Posterior vena cava (tissue), 2 donors: ENCODE results near the gene LRRN2. TPM values are rescaled to one million over a fixed set of nuclear protein-coding genes. Genes with fewer than 3 reads are reported as not detected.
A peak's percentile ranks its signal among the peaks of the same experiment; 100 is the strongest.

Source experiments
- DNase-seq: peaks from one replicate; pipeline ENCODE4 v3.0.0-alpha.2; 2020; ENCODE audit warnings: low spot score
- intact Hi-C, 2 donors: fragments of 100-400 bp; cut with DNase I; formaldehyde crosslinking; loops; one replicate each; pipeline versions ENCODE4 v1.14.1 to v1.14.2; 2022 to 2023
- total RNA-seq, 2 donors: library from RNA; stranded (reverse); fragmentation: NEBNext Ultra II Directional; extraction: Animal tissue kit (Norgen Biotek cat#: 25700); gene quantifications; one replicate each; pipeline ENCODE4 v1.2.1, GENCODE V29; 2021
- donor health status: DM: yes; HTN: yes; CAD: no.
- donor health status: DM: yes; HTN: yes; CAD: no.

Gene LRRN2
- total RNA-seq, 2 donors from 2014 or later = 8.9 to 13.6 TPM

DNA sequence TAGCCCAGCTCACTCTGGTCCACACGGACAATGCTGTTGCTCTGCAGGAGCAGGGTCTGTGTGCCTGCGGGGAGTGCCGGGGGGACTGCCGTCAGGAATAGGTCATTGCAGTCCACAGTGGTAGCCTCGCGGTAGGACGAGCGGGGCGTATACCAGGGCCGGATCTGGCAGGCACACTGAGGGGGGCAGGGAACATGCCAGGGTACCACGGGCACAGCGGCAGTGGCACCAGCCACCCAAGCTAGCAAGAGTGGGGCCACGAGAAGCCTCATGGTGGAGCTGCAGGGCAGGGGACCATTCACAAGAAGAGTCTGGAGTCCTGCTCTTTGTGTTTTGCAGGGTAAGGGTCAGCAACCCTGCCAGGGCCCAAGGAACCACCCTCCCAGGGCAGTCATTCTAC, 65.8 kb downstream of the LRRN2 start:
- intact Hi-C loops = loop anchor here in 1 of 2 donors (1.0 kb wide), 1 partner anchor 29 kb away; no protein-coding TSS in a partner anchor
- DNase-seq = no peak

DNA sequence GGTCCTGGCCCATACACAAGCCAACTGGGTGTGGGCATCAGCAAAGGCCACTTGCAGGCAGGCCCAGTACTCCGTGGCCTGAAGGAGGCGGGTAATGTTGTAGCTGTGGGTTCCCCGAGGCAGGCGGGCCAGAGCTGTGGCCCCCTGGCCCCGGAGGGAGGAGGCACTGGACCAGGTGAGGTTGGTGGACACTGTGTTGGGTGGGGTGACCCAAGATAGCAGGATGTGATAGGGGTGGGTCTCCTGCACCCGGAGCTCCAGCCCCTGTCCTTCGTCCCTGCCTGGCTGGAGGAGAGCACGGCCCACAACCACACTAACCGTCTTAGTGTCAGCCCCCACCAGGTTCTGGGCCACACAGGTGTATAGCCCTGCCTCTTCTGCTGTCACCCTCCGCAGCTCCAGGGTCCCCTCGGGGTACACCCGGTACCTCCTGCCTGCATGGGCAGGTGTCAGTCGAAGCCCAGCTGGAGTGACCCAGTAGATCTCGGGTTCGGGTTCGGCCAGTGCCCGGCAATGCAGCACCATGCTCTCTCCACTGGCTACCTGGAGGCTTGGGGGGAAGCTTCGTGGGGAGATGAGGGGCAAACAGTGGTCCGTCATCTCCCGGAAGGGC, 67.3 kb downstream of the LRRN2 start:
- no peak for DNase-seq
- intact Hi-C loops = no loop called here

DNA sequence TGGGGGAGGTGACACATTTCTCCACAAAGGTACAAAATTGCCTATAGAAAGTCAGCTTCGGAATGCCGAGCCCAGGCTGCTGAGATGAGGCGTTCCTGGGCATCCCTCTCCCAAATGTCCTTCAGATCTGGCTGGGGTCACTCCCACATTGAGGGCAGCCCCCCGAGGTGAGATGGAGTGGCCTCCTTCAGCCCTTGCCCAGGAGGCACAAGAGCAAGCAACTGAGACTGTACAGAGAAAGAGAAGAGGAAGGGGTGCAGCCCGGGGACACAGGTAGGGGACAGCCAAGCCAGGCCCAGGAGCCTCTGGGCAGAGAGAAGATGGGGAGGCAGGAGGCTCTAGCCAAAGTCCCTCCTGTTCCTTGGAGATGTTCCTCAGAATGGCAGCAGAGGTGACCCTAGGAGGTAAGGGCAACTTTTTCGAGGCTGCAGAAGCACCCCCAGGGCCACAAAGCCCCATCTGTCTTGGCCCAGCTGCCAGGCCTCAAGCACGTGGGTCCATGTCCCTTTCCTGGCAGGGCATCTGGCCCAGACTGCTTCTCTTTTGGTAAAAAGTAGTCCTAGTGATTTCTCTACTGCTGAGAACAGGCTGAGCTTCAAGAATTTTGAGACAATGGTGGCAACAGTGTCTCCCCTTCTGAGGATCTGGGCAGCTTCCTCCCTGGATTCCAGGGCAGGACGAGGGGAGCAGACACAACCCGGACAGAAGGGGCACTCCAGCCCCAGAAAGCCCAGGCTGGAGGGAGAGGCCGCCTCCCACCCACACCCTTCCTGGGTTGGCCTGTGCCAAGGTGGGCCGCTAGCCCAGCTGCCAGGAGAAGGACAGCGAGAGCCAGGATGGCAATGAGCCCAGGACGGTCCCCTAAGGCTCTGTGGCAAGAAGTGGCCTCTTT, 68.0 kb downstream of the LRRN2 start:
- no peak for DNase-seq
- intact Hi-C loops = no loop called here

DNA sequence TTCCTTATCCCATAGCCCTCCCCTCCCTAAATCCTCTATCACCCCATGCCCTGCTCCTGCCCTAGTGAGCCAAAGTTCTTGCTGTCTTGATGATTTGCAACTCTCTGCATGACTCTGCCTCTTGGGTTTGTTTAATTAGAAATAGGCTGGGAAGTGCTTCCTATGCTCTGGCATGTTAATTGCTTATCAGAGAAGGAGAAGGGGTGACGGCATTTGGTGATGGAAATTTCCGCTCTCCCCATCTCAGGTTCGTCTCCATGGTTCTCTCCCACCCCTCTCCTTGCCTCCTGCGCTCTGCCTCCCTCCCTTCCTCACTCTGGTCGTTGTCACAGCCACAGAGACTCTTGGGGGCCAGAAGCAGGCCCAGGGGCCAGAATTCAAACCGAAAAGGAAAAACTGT, 68.9 kb downstream of the LRRN2 start:
- intact Hi-C loops = no loop called here

DNA sequence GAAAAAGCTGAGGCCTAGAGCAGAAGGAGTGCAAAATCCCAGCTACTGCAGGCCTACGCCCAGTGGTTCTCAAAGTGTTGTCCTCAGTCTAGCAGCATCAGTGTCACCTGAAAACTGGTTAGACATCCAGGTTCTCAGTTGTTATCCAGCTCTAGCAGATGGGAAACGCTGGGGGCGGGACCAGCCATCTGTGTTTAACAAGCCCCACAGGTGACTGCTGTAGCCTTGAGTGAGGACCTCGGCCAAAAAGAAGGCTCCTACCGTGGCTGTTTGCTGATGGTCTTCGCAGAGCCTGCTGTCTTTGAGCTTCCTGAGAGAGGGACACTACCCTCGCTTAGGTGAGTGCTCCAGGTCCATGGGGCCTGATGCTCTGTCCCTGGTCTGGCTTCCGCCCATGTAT, 69.7 kb downstream of the LRRN2 start:
- no peak for DNase-seq
- intact Hi-C loops = no loop called here

More for the DNA sequence above, 68.9 kb downstream of the LRRN2 start:
- no peak for DNase-seq

DNA sequence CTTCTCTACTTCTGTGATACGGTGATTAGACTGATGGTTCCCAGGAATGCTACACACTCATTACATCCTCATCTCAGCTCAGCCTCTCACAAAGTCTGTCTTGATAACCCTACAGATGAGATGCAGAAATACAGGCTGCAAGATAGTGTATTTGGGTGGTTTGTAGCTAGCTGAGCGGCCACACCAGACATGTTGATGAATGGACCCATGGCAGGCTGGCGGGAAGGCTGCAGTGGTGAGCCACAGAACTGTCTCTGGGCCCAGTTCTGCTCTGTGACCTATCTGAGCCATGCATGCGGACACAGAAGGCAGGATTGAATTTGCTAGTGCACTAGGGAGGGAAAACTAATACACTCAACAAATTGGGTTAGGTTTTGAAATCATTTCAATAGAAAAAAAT, 71.9 kb downstream of the LRRN2 start:
- DNase-seq = no peak
- intact Hi-C loops = no loop called here

DNA sequence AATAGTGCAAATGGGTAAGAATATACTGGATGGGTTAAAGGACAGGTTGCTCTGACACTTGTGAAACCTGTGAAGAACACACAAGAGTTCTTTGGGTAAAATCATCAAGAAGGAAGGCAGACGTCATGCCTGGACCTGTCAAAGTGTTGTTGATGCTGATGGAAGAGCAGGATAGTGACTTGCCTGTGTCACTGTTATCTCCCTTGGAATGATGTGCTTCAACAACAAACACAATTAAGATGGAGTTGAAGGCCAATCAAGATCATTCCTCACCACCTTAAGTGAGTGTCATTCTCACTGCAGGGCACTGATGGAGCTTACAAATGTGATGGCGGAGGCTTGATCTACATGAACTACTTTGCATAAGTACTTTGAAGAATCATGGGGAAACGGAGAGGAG, 73.2 kb downstream of the LRRN2 start:
- intact Hi-C loops = no loop called here

DNA sequence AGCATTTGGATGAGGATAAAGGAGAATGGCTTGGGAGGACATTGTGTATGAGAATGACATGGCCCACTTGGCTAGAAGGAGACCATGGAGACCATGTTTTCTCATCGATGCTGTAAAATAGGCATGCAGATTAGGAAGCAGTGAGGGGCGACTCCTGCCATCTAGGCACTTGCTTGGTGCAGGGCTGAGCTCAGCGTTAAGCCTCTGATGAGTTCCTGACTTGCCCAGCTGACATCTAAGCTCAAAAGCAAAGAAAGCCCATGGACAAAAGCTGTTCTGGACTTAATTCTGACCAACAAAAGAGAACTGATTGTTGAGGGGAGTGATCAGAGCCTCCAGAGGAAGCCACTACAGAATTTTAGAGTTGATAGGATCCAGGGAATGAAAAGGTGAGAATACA, 74.5 kb downstream of the LRRN2 start:
- DNase-seq = no peak
- intact Hi-C loops = loop anchor here in 1 of 2 donors (2.0 kb wide), 1 partner anchor 72 kb away; no protein-coding TSS in a partner anchor

More for the DNA sequence above, 73.2 kb downstream of the LRRN2 start:
- no peak for DNase-seq

DNA sequence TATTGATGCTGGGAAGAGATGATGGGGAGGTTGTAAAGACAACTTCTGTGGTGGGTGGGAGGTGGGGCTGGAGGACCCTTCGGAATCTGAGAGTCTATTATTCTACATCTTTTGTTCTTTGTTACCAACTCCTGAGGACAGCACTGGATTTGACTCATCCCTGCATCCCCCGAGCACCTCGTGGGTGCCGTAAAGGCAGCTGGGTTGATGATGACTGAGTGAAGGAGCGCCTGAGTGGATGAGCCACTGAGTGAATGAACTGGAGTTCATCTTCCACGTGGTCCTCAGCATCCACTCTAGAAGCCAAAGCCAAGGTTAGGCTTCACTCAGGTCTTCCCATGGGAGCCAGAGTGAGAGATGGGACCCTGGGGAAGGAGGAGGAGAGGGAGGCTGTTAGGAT, 77.6 kb downstream of the LRRN2 start:
- intact Hi-C loops = no loop called here
- DNase-seq = no peak

DNA sequence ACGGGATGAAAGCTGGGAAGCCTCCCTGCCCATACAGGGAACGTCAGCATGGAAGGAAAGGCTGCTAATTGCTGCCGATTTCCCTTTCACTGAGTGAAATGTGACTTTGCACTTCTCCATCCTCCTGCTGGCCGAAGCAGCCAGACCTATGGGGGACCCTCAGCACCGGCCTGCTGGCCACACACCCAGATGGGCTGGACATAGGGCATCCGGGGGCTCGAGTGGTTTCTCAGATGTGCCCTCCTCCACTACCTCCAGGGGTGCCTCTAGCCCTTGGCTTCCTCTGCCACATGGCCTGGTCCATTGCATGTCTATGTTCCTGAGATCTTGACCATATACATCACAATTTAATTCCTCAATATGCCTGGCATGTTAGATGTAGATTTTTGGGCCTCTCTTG, 79.7 kb downstream of the LRRN2 start:
- DNase-seq = peak; percentile 60
- intact Hi-C loops = no loop called here

DNA sequence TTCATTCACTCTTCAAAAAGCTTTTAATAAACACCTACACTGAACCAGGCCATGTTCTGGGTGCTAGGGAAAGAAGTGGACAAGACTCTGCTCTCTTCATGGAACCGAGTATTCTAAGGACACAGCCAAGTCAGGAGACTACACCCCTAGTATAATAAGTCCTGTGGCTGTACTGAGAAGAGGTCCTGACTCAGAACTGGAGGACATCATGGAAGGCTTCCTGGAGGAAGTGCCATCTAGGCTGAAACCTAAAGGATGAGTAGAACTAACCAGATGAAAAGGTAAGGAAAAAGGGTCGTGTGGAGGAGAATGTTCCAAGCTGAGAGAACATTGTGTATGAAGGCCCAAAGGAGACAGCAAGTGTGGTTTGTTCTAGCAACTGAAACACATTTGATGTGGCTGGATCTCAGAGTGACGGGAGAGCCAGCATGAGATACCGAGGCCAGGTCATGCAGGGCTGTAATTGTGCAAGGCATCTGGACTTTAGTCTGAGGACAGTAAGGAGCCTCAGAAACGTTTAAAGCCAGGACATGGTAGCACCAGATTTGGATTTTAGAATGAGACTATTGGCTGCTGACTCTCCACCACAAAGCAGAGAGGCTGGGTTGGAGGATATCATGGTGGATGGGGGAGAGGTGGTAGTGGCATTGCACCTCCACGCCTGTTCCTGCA, 82.5 kb downstream of the LRRN2 start:
- intact Hi-C loops = loop anchor here in 1 of 2 donors (1.0 kb wide), 1 partner anchor 27 kb away; no protein-coding TSS in a partner anchor
- DNase-seq = peak; percentile 18

DNA sequence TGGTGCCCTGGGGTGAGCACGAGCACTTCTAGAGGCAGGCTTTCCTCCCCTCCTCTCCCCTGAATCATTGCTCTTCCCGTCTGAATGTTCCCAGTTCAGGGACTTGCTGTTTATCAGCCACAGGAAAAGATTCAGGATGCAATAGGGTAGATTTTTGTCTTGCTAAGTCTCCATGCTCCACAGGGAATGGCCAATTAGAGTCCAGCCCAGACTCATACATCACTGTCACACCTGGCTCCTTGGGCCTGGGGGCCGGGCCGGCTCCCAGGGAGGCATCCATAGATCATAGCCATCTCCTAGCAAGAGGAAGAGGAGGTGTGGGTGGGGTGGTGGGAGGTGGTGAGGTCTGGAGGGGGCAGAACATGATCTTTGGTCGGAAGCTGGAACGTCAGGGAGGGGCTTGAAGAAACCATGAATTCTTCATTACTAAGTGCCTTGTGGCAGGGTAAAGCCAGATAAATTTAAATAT, 83.4 kb downstream of the LRRN2 start:
- intact Hi-C loops = no loop called here
- peak; percentile 72 for DNase-seq

DNA sequence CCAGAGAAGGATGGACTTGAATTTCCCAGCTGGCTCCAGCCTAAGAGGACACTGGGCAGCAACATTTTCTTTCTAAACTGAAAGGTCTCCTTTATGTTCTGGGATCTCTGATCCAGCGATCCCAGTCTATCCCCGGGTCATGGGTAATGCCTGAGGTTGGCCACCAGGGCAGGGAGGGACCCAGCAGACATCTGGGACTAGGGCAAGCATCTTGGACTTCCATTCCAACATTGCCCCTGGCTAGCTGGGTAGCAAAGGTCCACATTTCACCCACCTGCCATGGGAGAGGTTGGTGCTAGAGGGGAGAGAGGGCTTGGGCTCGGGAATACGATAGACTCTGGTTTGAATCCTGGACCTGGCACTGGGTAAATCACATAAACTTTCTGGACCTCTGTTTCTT, 84.6 kb downstream of the LRRN2 start:
- intact Hi-C loops = no loop called here
- DNase-seq = peak; percentile 26

DNA sequence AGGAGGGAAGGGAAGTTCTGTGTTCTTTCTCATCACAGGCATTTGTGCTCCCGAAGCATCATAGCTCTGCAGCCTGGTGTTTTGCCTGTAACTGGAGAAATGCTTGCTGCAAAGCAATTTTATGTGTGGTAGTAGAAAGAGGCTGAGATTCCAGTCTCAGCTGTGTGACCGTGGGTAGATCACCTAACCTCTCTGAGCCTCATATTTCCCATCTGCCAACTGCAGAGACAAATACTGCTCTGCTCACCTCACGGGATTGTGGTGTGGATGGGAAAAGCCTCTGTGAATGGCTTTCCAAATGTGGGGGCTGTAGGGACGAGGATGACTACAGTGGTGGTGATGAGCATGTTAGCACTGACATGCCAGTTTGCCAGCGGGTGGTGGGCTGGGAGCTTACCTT, 85.3 kb downstream of the LRRN2 start:
- intact Hi-C loops = no loop called here
- DNase-seq = peak; percentile 32

DNA sequence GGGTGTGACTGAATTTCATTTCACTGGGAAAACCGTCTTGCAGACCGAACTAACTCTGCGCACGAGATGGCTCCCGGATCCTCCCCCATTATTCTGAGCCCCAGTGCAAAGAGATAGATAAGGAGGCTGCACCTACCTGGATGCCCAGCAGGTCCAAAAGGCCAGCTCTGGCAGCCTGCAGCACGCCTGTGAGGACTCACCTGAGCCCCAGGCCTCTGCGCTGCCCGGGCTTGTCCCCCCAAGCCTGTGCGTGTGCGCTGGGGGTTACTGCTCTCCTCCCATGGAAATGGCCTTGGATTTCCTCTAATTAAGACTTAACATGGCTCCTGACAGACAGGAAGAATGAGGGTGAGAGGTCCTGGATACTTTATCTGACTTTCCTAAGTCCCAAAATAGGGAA, 85.9 kb downstream of the LRRN2 start:
- intact Hi-C loops = no loop called here
- DNase-seq = peak; percentile 51

DNA sequence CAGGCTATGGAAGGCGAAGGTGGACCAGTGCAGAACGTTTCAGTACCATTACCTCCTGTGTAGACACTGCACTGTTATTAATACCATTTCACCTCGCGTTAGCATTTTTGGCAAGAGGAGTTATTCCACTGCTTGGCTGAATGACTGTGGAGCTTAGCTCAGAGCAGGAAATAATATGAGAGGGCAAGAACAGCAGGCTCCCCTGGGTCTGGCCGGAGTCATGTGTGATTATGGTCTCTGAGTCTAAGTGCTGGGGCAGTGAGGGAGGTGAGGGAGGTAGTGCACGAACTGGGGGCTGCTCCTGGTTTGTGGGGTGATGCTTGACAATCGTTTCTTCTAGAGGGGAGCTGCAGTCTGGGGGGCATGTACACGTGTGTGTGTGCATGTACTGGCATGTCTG, 86.4 kb downstream of the LRRN2 start:
- intact Hi-C loops = no loop called here
- peak; percentile 36 for DNase-seq

DNA sequence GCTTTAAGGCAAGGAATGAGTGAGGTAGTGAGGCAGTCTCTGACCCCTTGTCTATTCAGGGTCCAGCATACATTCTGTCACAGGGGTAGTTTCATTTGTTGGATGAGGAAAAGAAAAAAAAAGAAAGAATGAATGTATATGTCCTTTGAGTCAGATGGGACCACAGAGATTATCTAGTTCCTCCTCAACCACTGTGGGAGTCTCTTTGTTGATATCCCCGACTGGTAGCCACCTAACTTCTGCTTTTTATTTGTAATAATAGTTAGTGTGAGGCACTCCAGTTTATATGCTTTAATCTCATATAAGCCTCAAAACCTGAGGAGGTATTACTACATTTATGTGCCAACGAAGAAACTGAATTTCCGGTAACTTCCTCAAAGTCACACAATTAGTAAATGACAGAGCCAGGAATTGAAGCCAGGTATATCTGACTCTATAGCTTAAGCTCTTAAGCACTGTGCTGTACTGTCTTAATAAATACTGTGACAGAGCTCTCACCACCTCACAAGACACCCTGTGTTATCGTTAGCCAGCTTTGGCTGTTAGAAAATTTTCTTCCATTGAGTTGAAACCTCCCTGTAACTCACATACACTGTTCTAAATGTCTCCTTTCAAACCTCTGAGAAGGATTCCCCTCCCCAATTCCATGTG, 87.1 kb downstream of the LRRN2 start:
- intact Hi-C loops = no loop called here
- no peak for DNase-seq

DNA sequence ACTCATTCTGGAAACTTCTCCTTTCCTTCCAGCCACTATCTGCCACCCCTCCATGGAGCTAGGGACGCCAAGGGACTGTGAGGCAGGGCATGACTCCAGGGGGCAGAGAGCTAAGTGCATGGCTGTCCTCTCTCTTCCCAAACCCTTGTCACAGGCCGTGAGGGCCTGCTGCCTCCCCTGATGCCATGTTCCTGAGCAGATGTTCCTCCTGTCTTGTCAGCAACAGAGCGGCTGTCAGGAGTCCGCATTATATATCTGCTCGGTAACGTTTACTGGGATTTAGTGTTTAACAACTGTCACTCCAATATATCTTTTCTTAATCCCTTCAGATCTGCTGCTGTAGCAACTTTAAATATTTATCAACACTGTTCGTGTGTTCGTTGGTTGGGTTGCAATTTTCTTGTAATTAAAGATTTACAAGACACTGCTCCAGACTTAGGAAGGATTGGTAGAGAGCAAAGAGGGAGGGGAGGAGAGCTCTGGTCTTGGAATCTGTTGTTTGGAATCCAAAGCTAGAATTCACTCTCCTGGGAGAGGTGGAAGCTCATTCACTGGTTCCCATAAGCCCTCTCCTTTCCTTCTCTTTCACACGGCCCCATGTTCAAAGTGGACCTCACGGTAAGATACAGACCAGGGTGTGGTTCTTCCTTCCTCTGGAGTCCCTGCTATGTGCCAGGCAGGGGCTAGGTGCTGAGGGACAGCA, 93.1 kb downstream of the LRRN2 start:
- intact Hi-C loops = no loop called here
- peak; percentile 38 for DNase-seq
